NCI-H510A (cell line): Measurements from ENCODE around the gene BUB1B.
"Not testable (repeated sequence)": the region's sequence is repeated elsewhere in the genome, so short reads cannot be mapped to it uniquely, and the experiment has no call there.

ENCODE experiments used
- DNase-seq: peaks from one replicate; lab custom pipeline; 2025; lab: John Stamatoyannopoulos, UW

BUB1B gene

DNA sequence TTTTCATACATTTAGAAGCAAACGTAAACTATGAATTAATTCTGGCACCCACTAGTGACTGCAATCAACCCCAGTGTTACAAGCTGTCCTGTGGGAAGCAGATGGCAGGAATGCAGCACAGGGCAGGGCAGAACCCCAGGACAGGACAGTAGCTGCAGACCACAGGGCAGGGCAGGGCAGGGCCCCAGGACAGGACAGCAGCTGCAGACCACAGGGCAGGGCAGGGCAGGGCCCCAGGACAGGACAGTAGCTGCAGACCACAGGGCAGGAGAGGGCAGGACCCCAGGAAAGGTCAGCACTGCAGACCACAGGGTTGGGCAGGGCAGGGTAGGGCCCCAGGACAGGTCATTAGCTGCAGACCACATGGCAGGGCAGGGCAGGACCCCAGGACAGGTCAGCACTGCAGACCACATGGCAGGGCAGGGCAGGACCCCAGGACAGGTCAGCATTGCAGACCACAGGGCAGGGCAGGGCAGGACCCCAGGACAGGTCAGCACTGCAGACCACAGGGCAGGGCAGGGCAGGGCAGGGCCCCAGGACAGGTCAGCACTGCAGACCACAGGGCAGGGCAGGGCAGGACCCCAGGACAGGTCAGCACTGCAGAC lies 24.9 kb upstream of the BUB1B start:
- DNase-seq = not testable (repeated sequence)

DNA sequence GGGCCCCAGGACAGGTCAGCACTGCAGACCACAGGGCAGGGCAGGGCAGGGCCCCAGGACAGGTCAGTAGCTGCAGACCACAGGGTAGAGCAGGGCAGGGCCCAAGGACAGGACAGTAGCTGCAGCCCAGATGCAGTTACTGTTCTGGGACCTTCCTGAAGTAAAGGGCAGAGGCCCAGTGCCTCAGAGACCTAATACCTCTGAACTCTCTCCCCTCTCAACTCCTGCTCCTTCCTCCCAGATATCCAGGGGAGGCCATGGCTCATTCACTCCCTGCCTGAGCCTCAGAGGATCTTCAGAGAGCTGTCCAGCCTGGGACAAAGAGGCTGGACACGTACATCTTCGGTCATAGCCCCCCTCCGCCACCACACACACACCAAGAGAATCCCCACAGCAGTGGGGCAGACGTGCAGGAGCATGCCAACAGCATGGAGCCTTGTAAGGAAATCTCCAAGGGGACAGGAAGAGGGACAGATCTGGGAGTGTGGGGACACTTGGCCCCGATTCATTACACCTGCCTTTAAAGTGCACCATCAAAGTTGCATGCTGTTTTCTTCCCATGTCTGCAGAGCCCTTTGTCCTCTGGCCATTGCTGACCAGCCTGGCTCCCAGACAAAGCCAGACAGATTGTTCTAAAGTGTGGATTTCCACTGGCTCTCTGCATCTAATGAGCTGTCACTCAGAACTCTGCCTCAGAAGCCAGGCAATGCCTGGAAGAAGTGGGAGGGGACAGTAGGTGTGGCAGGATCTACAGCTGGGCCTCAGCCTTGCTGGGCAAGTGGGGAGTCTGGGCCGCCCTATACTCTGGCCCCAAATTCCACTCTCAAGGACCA lies 24.2 kb upstream of the BUB1B start:
- DNase-seq = no peak

DNA sequence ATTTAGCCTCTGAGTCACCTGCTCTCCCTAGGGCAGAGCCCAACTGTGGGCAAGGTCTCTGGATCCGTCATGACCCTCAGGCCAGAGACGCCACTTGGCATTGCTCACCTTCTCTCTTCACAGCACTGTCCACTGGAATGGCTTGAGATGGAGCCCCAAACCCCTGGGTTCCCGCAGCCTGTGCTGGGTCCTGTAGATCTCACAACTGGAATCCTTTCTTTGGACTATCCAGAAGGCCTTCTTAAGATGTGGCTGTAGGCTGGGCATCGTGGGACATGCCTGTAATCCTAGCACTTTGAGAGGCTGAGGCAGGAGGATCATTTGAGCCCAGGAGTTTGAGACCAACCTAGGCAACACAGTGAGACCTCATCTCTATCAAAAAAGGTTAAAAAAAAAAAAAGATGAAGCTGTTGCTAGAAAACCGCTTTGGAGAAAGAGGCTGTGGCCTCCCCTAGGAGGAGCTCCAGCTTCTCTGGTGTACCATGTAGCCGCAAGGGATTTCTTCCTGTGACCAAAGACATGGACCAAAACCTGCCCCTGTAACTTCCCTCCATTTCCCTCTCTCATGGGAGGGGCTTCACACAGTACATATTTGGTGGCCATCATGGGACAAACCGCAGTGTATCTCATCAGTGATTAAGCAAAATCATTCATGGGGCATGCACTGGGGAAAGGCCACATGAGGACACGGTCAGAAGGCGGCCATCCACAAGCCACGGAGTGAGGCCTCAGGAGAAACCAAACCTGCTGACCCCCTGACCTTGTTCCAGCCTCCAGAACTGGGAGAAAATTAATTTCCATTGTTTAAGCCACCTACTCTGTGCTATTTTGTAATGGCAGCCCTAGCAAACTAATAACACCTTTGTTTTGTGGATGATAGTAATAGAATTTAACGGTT lies 23.3 kb upstream of the BUB1B start:
- no peak for DNase-seq

DNA sequence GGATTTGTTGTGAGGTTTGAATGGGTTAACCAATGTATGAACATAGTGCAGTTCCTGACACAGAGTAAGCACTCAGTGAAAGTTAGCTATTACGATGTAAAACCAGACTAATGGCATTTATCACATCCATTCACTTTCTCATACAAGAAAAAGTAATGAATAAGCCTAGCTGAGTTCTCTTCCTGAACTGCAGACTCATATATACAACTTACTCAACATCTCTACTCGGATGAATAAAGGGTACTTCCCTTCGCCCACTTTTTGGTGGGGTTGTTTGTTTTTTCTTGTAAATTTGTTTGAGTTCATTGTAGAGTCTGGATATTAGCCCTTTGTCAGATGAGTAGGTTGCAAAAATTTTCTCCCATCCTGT lies 22.7 kb upstream of the BUB1B start:
- DNase-seq = not testable (repeated sequence)

GRCh38 chr15:40142428-40142827 lies 18.4 kb upstream of the BUB1B start:
- no peak for DNase-seq

DNA sequence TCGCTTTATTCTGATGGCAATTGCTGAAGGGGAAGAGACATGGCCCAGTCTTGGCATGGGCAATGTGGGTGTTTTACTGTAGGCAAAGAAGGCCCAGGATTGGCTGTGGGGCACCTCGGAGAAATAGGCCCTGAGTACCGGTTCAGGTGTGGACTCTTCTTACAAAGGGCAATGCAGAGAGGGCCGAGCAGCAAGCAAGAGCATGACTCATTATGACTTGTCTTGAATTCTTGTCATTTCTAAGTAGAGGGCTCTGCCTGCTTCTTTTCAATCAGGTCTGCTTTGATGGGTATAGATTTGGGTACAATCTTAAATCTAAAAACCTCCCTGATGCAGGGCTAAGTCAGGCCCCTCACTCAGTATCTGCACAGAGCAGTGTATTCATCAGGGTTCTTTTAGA lies 14.8 kb upstream of the BUB1B start:
- no peak for DNase-seq

GRCh38 chr15:40149339-40149738 lies 11.5 kb upstream of the BUB1B start:
- no peak for DNase-seq

DNA sequence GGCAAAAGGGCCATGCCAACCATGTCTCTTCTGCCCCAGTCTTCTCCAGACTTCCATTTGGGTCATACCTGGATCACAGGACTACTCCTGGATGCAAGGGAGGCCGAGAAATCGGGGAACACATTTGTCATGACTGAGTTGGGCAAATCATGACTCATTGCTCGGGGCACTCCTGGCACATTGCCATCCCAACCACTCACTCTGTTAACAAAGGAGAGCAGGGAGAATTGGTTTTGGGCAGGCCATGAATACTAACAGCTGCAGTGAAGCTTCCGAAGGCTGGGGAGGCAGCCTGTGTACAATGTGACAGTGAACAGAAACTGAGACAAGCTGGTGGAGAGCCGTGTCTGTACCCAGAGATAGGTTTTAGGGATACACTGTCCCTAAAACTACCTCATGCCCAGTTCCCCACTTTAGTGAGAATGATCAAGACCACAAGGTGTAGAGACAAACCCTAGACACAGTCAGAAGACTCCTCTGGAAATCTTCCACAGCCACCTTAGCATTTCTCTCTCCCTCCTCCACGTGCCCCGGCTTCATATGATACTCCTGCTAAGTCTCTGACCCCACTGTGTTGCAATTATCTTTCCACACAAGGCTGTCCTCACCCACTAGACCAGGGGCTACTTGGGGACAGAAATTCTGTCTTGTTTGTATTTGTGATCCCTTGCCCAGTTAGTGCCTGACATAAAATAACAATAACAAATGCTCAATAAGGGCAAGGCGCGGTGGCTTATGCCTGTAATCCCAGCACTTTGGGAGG lies 10.5 kb upstream of the BUB1B start:
- peak; percentile 50 for DNase-seq

- DNase-seq = no peak
Observed at GRCh38 chr15:40151499-40151898, 9.4 kb upstream of the BUB1B start.

DNA sequence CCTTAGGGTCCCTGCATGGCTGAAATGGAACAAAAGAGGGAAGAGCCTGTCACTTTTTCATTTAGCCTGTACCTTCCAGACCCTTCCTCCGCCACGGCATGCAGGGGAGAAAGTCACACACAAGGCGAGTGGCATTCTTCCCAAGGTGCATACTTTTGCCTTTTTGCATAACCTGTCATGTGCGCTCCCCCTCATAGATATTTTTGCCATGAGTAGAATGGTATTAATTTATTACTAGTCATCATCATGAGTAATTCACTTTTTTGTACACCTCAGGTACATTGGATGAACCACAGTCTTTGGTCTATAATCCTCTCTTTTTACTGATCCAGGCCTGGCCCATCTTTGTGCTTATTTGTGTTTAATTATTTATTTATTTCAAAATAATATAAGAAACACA lies 8.9 kb upstream of the BUB1B start:
- DNase-seq = no peak

DNA sequence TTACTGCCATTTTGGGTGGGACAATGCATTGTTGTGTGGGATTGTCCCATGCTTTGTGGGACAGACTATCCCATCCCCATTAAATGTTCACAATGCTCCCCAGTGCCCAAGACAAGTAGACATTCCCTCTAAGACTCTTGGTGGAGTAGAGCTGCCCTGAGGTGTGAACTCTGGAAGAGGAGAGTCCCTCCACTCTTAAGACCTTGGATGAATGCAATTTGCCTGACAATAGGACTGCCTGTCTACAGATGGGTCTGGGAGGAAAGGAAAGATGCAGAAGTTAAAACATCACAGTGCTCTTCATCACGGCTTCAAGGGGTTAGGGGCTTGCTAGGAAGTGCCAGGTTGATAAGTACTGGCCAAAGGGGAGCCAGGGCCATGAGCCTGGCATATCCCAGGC lies 6.0 kb upstream of the BUB1B start:
- not testable (repeated sequence) for DNase-seq

DNA sequence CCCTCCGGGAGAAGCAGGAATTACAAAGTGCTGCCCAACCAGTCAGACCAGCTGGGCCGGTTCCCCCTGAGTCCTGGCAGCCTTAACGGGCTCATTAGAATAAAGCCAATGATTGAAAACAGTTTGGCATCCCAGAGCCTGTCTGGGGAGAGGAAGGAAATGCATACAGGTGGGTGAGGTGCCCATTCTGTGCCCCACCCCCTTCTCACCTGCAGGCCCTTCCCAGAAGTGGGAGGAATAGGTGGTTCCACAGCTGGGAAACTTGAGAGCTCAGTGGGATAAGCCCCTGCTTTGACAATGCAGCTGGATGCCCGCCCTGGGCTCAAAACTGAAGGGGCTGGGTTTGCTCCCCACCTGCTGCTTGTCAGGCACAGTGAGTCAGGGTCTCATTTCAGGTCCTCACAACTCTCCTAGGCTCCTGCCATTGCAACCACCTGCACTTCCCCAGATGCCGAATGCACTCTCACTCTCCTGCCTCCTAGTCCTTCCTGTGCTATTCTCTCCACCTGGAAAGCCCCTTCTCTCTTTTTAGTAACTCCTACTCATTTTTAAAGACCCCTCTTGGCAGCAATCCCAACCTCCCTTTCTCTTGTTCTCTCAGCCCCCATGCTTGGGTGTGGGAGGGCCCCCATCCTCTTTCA lies 5.5 kb upstream of the BUB1B start:
- peak; percentile 84 for DNase-seq

DNA sequence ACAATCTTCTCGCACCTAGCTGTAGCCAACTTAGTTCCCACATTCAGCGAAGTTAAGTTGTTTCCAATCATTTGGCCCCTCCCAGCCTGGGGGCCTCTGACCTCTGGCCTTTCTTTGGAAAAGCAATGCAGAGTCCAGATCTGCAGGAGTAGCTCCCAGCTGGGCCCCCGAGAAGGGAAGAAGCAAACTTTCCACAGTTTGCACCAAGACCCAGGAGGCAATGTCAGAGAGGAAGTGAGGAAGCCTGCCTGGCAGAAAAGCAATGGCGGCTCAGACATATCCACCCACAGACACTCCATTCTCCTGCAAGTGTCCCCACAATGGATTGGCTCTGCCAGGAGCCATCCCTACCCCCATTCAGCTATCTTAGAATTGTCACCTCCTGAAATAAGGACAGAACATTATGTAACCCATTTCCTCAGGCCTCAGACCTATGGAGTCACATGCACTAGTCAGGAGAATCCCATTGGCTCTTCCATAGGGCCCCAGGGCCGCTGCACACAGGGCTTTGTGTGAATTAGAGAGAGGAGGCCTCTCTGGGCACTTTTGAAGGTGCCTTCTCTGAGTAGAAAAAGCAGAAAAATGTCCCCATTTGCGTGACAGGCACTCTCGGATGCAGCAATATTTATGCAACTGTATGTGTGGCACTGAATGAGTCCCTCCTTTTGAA lies 3.0 kb upstream of the BUB1B start:
- DNase-seq = no peak

GRCh38 chr15:40160021-40160420 lies 848 bp upstream of the BUB1B start:
- DNase-seq = no peak

DNA sequence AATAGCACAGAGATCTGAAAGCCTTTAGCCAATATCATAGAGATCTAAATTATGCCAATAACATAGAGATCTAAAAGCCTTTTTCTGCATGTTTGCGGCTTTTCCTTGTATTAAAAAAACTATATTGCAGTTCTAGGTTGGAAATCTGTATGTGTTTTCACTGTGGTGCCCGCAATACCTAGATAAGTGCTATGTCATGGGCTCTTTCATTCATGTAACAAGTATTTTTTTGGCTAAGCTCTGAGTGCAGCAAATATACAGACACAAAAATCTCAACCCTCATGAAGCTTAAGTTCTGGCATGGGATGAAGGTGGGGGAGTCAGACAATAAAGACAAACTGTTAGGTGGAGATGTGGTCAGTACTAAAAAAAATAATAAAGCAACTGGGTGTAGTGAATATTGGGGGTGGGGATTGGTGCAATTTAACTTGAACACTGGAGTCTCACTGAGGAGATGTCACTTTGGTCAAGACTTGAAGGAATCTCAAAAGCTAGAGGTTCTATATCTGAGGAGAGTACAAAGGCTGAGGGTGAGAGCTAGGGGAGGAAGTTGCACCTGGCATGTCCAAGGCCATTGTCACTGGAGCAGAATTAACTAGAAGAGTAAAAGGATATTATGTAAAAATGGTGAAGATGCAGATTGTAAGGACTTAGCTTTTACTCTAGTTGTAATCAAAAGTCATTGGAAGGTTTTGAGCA lies 973 bp downstream of the BUB1B start:
- DNase-seq = no peak

GRCh38 chr15:40162552-40162951 lies 1.7 kb downstream of the BUB1B start:
- DNase-seq = no peak

DNA sequence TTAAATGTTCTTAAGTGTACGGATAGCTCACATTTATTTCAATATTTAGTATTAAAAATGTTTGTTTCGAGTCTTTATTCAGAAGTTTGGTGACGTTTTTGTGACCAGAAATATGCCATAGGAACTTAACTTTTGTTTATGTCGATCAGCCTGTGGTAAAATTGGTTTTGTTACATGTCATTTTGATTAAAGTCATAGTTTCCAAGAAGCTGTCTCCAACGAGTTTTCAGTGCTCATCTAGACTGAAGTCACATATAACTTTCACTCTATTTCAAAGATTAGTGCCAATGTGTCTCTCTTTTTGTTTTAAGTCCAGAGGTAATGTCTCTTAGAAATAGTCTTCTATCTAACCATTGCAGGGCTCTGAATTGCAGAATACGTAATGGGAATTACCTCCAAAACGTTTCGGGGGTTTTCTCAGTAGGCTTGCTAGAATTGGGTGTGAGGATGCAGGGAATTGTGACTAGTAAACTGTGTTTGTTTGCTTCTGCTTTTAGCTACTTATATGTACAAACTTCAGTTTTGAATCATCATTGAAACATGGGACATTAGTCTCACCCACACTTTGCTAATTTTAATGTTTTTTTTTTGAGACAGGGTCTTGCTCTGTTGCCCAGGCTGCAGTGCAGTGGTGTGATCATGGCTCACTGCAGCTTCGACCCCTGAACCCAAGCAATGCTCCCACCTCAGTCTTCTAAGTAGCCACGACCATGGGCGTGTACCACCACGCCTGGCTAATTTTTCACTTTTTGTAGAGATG lies 3.0 kb downstream of the BUB1B start:
- no peak for DNase-seq

- not testable (repeated sequence) for DNase-seq
Observed at GRCh38 chr15:40167374-40167773, 6.5 kb downstream of the BUB1B start.

DNA sequence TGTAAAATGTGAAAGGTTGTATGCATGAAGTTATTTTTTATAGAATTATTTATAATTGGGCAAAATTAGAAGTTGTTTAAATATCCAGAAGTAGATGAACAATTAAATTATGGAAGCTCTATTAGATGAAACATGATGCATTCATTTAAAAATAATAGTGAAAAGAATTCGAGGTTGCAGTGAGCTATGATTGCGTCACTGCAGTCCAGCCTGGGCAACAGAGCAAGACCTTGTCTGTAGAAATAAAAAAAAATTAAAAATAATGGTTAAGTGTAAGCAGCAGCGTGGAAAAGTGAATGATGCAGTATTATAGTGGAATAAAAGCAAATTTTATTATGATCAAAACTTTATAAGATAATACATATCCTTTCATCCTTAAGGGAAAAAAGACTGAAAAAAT lies 14.3 kb downstream of the BUB1B start:
- DNase-seq = no peak
